GM21825 (cell line): ENCODE data around the gene TNFRSF21.
"Not testable (repeated sequence)": the region's sequence is repeated elsewhere in the genome, so short reads cannot be mapped to it uniquely, and the experiment has no call there.

Experiments used
- ATAC-seq: cut with Tn5 transposase; IDR thresholded peaks from one replicate; pipeline ENCODE4 v1.9.1; 2021; ENCODE audit warnings: mild to moderate bottlenecking, moderate library complexity; ENCODE audit not compliant: unreplicated experiment

The TNFRSF21 gene

GRCh38 chr6:47309291-47310130 lies at the start of gene TNFRSF21:
Gene TNFRSF21, minus strand, starts transcription at chr6:47309905. Its CDS starts 394 bp downstream, at chr6:47309511.
- ATAC-seq = peak; percentile 99

GRCh38 chr6:47358440-47359225 lies 48.9 kb upstream of the TNFRSF21 start:
- ATAC-seq = no peak

- ATAC-seq = peak; percentile 73
Measured at GRCh38 chr6:47357827-47358226, 48.1 kb upstream of the TNFRSF21 start.

- ATAC-seq = no peak
Measured at GRCh38 chr6:47355496-47355895, 45.8 kb upstream of the TNFRSF21 start.

GRCh38 chr6:47353871-47354270 lies 44.2 kb upstream of the TNFRSF21 start:
- no peak for ATAC-seq

GRCh38 chr6:47352966-47353365 lies 43.3 kb upstream of the TNFRSF21 start:
- no peak for ATAC-seq

GRCh38 chr6:47352194-47352920 lies 42.7 kb upstream of the TNFRSF21 start:
- ATAC-seq = no peak

GRCh38 chr6:47351621-47352020 lies 41.9 kb upstream of the TNFRSF21 start:
- ATAC-seq = no peak

GRCh38 chr6:47349931-47350330 lies 40.2 kb upstream of the TNFRSF21 start:
- no peak for ATAC-seq

GRCh38 chr6:47348316-47348863 lies 38.7 kb upstream of the TNFRSF21 start:
- ATAC-seq = no peak

GRCh38 chr6:47345761-47346160 lies 36.1 kb upstream of the TNFRSF21 start:
- ATAC-seq = no peak

GRCh38 chr6:47344022-47344421 lies 34.3 kb upstream of the TNFRSF21 start:
- no peak for ATAC-seq

GRCh38 chr6:47343600-47343999 lies 33.9 kb upstream of the TNFRSF21 start:
- ATAC-seq = no peak

- no peak for ATAC-seq
Measured at GRCh38 chr6:47342824-47343223, 33.1 kb upstream of the TNFRSF21 start.

- no peak for ATAC-seq
Measured at GRCh38 chr6:47337519-47337918, 27.8 kb upstream of the TNFRSF21 start.

- no peak for ATAC-seq
Measured at GRCh38 chr6:47336334-47336733, 26.6 kb upstream of the TNFRSF21 start.

GRCh38 chr6:47335466-47335865 lies 25.8 kb upstream of the TNFRSF21 start:
- peak; percentile 84 for ATAC-seq

- ATAC-seq = no peak
Measured at GRCh38 chr6:47334334-47334733, 24.6 kb upstream of the TNFRSF21 start.

- not testable (repeated sequence) for ATAC-seq
Measured at GRCh38 chr6:47328606-47329005, 18.9 kb upstream of the TNFRSF21 start.

GRCh38 chr6:47328139-47328538 lies 18.4 kb upstream of the TNFRSF21 start:
- not testable (repeated sequence) for ATAC-seq

- ATAC-seq = no peak
Measured at GRCh38 chr6:47323887-47324286, 14.2 kb upstream of the TNFRSF21 start.
